ENCODE measurements around the gene CLPSL1. TPM values are rescaled to one million over a fixed set of nuclear protein-coding genes. Genes with fewer than 3 reads are reported as not detected.
"Not testable (repeated sequence)": the region's sequence is repeated elsewhere in the genome, so short reads cannot be mapped to it uniquely, and the experiment has no call there.

Gene CLPSL1
- total RNA-seq, 3 donors from 2014 or later (not counting 1 experiment from before 2014, with no cell fraction given) = not detected

DNA sequence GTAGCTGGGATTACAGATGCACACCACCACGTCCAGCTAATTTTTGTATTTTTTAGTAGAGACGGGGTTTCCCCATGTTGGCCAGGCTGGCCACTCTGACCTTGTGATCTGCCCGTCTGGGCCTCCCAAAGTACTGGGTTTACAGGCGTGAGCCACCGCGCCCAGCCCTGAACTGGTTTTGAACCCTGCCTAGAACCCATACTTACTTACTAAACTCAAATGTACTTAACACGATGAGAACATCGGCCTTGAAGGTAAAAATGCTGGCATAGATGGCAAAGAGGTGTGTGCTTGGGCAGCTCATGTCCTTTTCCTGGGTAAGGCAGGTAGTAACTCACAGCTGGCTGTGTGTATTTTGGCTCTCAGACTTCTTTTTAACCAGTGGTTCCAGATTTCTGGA, 47.2 kb upstream of the CLPSL1 start:
- H3K27ac ChIP-seq (ENCODE audit: low read length) = no peak overlapping the region
- peaks cover 38 to 59% of the 10 kb centered on the region in 2 donors for H3K4me1 Mint-ChIP-seq
- H3K4me3 ChIP-seq (ENCODE audit: low read length) = no peak overlapping the region
- no peaks in the 10 kb centered on the region for H3K9me3 Mint-ChIP-seq
- no peaks in the 10 kb centered on the region for H3K27me3 ChIP-seq (ENCODE audit: control insufficient read depth, insufficient read depth, low read length)
- peaks cover 63% of the 10 kb centered on the region for H3K4me1 ChIP-seq (ENCODE audit: control insufficient read depth, insufficient read depth, low read length)
- DNase-seq (no peak), ATAC-seq (no peak)
- H3K36me3 Mint-ChIP-seq = no peaks in the 10 kb centered on the region
- intact Hi-C loops (cut with micrococcal nuclease) = no loop called here
- H3K4me3 Mint-ChIP-seq = no peak overlapping the region
- no peak for TF ChIP-seq CTCF (IDR thresholded peaks at IDR 0.05)
- peak overlapping the region; percentile 38 to 72 for H3K27ac Mint-ChIP-seq
- H3K9me3 ChIP-seq (ENCODE audit: control insufficient read depth, insufficient read depth, low read length) = no peaks in the 10 kb centered on the region
- WGBS (ENCODE audit: insufficient coverage) = 91% methylated on average over 8 of the region's 8 CpGs
- no peaks in the 10 kb centered on the region for H3K27me3 Mint-ChIP-seq (ENCODE audit: low read depth in 2 of 2)
- H3K36me3 ChIP-seq (ENCODE audit: control insufficient read depth, insufficient read depth, low read length) = no peaks in the 10 kb centered on the region

- peaks cover 57% of the 10 kb centered on the region for H3K4me1 ChIP-seq (ENCODE audit: control insufficient read depth, insufficient read depth, low read length)
- H3K9me3 ChIP-seq (ENCODE audit: control insufficient read depth, insufficient read depth, low read length); H3K9me3 Mint-ChIP-seq; intact Hi-C loops (cut with micrococcal nuclease); H3K27me3 Mint-ChIP-seq (ENCODE audit: low read depth in 2 of 2); ATAC-seq; H3K36me3 Mint-ChIP-seq; H3K27ac Mint-ChIP-seq; H3K4me3 ChIP-seq (ENCODE audit: low read length); DNase-seq; H3K27ac ChIP-seq (ENCODE audit: low read length); H3K36me3 ChIP-seq (ENCODE audit: control insufficient read depth, insufficient read depth, low read length); H3K27me3 ChIP-seq (ENCODE audit: control insufficient read depth, insufficient read depth, low read length); H3K4me3 Mint-ChIP-seq: not testable (repeated sequence)
- H3K4me1 Mint-ChIP-seq = peaks cover 33 to 52% of the 10 kb centered on the region in 2 donors
- 96% methylated on average over 12 of the region's 12 CpGs for WGBS (ENCODE audit: insufficient coverage)
Observed at GRCh38 chr6:35734319-35734718, 46.5 kb upstream of the CLPSL1 start.

DNA sequence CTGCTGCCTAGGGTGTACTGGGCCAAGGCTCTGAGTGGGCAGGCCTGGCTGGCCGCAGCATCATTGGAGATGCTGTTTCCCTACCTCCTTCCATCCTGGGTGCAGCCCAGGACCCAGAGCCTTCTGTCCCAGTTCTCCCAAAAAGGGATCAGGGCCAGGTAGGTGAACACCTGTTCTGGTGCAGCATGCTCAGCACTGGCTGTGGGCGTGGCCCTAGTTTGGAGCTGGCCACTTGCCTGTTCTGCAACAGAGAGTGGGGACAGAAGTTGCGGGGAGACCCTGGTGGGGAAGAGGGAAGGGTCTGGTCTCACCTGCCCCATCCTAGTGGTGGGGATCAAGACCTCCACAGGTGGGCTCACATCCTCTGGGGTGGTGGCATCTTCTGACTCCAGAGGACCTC, 45.4 kb upstream of the CLPSL1 start:
- Mint-ChIP-seq H3K9me3 (no peaks in the 10 kb centered on the region), H3K4me1 (peaks cover 26 to 41% of the 10 kb centered on the region in 2 donors), H3K27me3 (ENCODE audit: low read depth in 2 of 2) (no peaks in the 10 kb centered on the region), H3K4me3 (no peak overlapping the region), H3K27ac (no peak overlapping the region), H3K36me3 (no peaks in the 10 kb centered on the region)
- H3K36me3 ChIP-seq (ENCODE audit: control insufficient read depth, insufficient read depth, low read length) = no peaks in the 10 kb centered on the region
- no peak overlapping the region for H3K27ac ChIP-seq (ENCODE audit: low read length)
- H3K9me3 ChIP-seq (ENCODE audit: control insufficient read depth, insufficient read depth, low read length) = no peaks in the 10 kb centered on the region
- 95% methylated on average over 3 of the region's 3 CpGs for WGBS (ENCODE audit: insufficient coverage)
- ATAC-seq (no peak), DNase-seq (no peak)
- H3K4me1 ChIP-seq (ENCODE audit: control insufficient read depth, insufficient read depth, low read length) = peaks cover 45% of the 10 kb centered on the region
- H3K4me3 ChIP-seq (ENCODE audit: low read length) = no peak overlapping the region
- H3K27me3 ChIP-seq (ENCODE audit: control insufficient read depth, insufficient read depth, low read length) = no peaks in the 10 kb centered on the region
- intact Hi-C loops (cut with micrococcal nuclease) = loop anchor here (5.0 kb wide), 1 partner anchor 438 kb away; the partner anchor contains the start of gene DEF6
- no peak for TF ChIP-seq CTCF (IDR thresholded peaks at IDR 0.05)

DNA sequence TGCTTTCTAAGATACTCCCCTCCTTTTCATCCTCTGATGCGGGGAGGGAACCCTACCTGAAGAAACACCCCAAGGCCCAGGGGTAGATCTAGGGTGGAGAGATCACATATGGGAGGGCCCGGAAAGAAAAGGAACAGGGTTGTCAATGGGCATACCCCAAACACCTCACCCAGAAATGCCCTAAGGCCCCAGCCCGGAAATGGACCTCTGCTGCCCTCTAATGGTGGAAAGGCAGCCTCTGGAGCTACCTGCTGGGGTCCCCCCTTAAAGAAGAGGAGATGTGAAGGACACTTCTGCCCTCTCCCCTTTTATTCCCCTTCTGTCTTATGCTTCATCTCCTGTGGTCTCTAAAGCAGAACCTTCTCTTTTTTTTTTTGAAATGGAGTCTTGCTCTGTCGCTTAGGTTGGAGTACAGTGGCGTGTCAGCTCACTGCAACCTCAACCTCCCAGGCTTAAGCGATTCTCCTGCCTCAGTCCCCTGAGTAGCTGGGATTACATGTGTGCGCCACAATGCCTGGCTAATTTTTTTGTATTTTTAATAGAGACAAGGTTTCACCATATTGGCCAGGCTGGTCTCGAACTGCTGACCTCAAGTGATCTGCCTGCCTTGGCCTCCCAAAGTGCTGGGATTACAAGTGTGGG, 44.4 kb upstream of the CLPSL1 start:
- H3K4me1 Mint-ChIP-seq = peaks cover 26 to 35% of the 10 kb centered on the region in 2 donors

More for the DNA sequence above, 44.4 kb upstream of the CLPSL1 start:
- Histone ChIP-seq H3K27me3 (ENCODE audit: control insufficient read depth, insufficient read depth, low read length) (no peaks in the 10 kb centered on the region), H3K36me3 (ENCODE audit: control insufficient read depth, insufficient read depth, low read length) (no peaks in the 10 kb centered on the region), H3K27ac (ENCODE audit: low read length) (no peak overlapping the region), H3K9me3 (ENCODE audit: control insufficient read depth, insufficient read depth, low read length) (no peaks in the 10 kb centered on the region), H3K4me1 (ENCODE audit: control insufficient read depth, insufficient read depth, low read length) (peaks cover 37% of the 10 kb centered on the region), H3K4me3 (ENCODE audit: low read length) (no peak overlapping the region)
- Mint-ChIP-seq H3K36me3 (no peaks in the 10 kb centered on the region), H3K4me3 (no peak overlapping the region), H3K27ac (no peak overlapping the region), H3K9me3 (no peaks in the 10 kb centered on the region), H3K27me3 (ENCODE audit: low read depth in 2 of 2) (no peaks in the 10 kb centered on the region)
- 76% methylated on average over 6 of the region's 8 CpGs for WGBS (ENCODE audit: insufficient coverage)
- intact Hi-C loops (cut with micrococcal nuclease) = loop anchor here (2.0 to 5.0 kb wide), 2 partner anchors 394 to 439 kb away; partner anchors contain the start of genes DEF6 and PPARD
- peak; percentile 87 for TF ChIP-seq CTCF (IDR thresholded peaks at IDR 0.05)
- DNase-seq = peak; percentile 79 to 92
- peak; percentile 39 to 60 (median 48) for ATAC-seq
